ENCODE measurements around the gene CEP350. TPM values are rescaled to one million over a fixed set of nuclear protein-coding genes. Genes with fewer than 3 reads are reported as not detected.

Gene CEP350
- polyA plus RNA-seq, 1 of the 3 experiments (the other 2 are of a cell fraction) = 2.9 TPM

- Histone ChIP-seq H3K4me1 (ENCODE audit: control insufficient read depth in 1 of 2, insufficient read depth in 2 of 2, low read depth in 1 of 2, low read length in 1 of 2) (no peaks in the 10 kb centered on the region; a peak in 1 of 4 replicates), H3K4me2 (no peak overlapping the region), H3K9me2 (no peaks in the 10 kb centered on the region), H3K79me2 (ENCODE audit: insufficient read depth) (no peaks in the 10 kb centered on the region), H3F3A (replicated peaks; ENCODE audit: insufficient read depth) (peaks cover 11% of the 10 kb centered on the region), H3K4me3 (ENCODE audit: low read depth in 2 of 2, low read length in 1 of 2) (no peak overlapping the region), H3K27ac (ENCODE audit: low read depth in 2 of 2, low read length in 1 of 2) (no peak overlapping the region), H3K9me3 (no peaks in the 10 kb centered on the region), H4K20me1 (ENCODE audit: insufficient read depth) (no peaks in the 10 kb centered on the region), H2AFZ (ENCODE audit: low read depth) (no peak overlapping the region), H3K36me3 (replicated peaks in 1 of 2; ENCODE audit: control insufficient read depth in 1 of 2, insufficient read depth in 2 of 2, low read length in 1 of 2) (no peaks in the 10 kb centered on the region), H3K9ac (no peak overlapping the region), H3K27me3 (ENCODE audit: insufficient read depth) (no peaks in the 10 kb centered on the region)
- WGBS (ENCODE audit: low lambda C conversion rate) = 62% methylated on average over 2 of the region's 2 CpGs
- ChIA-PET POLR2A (no interaction called here), CTCF (interaction anchor here (1.3 kb wide), 1 partner anchor 13 kb away, joined by 4 read pairs; no protein-coding TSS in a partner anchor)
- no peak for TF ChIP-seq USF1 (IDR thresholded peaks at IDR 0.05; ENCODE audit: borderline replicate concordance, low read depth)
- no peak for TF ChIP-seq EZH2phosphoT487 (IDR thresholded peaks at IDR 0.05; ENCODE audit: borderline replicate concordance, low read depth)
- TF ChIP-seq RAD21 (IDR thresholded peaks at IDR 0.05; ENCODE audit: low read length) = no peak
- no peak for TF ChIP-seq JUND (IDR thresholded peaks at IDR 0.05)
- no peak for TF ChIP-seq NFIC (IDR thresholded peaks at IDR 0.05; ENCODE audit: borderline replicate concordance)
- no peak for TF ChIP-seq RFX5 (IDR thresholded peaks at IDR 0.05; ENCODE audit: low read length)
- TF ChIP-seq, protein P1, sequence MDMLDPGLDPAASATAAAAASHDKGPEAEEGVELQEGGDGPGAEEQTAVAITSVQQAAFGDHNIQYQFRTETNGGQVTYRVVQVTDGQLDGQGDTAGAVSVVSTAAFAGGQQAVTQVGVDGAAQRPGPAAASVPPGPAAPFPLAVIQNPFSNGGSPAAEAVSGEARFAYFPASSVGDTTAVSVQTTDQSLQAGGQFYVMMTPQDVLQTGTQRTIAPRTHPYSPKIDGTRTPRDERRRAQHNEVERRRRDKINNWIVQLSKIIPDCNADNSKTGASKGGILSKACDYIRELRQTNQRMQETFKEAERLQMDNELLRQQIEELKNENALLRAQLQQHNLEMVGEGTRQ (IDR thresholded peaks at IDR 0.05; ENCODE audit: borderline replicate concordance, low read depth, low read length) = no peak
- no peak for TF ChIP-seq FOXJ3 (CRISPR knock-in tag; IDR thresholded peaks at IDR 0.05)
- no peak for TF ChIP-seq TCF12 (IDR thresholded peaks at IDR 0.05)
- no peak for TF ChIP-seq SIN3A (IDR thresholded peaks at IDR 0.05; ENCODE audit: borderline replicate concordance, low read depth, low read length)
- no peak for TF ChIP-seq ELF1 (IDR thresholded peaks at IDR 0.05)
- no peak for TF ChIP-seq SMC3 (IDR thresholded peaks at IDR 0.05; ENCODE audit: low read depth, low read length)
- no peak for TF ChIP-seq MXI1 (IDR thresholded peaks at IDR 0.05; ENCODE audit: low read depth, low read length)
- no peak for TF ChIP-seq TAF1 (IDR thresholded peaks at IDR 0.05; ENCODE audit: borderline replicate concordance, low read depth, low read length)
- TF ChIP-seq EP300 (IDR thresholded peaks at IDR 0.05; ENCODE audit: borderline replicate concordance in 1 of 2, low read depth in 1 of 2, low read length in 1 of 2) = no peak
- no peak for TF ChIP-seq RXRA (IDR thresholded peaks at IDR 0.05; ENCODE audit: borderline replicate concordance, low read depth)
- no peak for TF ChIP-seq MEF2A (IDR thresholded peaks at IDR 0.05; ENCODE audit: borderline replicate concordance, low read depth)
- DNase-seq = no peak
These were observed 24.4 kb upstream of the CEP350 start for GRCh38 chr1:179929955-179930798.

DNA sequence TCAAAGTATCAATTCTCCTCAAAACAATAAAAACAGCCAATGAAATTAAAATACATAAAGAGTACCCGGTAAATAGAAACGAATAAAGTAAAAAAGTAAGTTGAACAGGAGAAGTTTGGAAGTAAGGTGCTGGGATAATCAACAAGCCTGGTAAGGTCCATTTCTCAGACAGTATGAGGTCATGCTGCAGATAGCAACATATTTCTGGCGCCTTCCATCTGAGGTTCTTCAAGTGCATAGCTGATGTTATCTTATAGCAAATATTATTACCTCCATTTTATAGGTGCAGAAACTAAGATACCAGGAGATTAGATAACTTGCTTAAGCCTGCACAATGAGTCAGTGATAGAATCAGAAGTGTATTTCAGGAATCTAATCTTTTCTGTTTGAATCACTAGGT lies 23.7 kb upstream of the CEP350 start:
- Histone ChIP-seq H3K9me2 (no peaks in the 10 kb centered on the region), H3K9ac (no peak overlapping the region), H3F3A (replicated peaks; ENCODE audit: insufficient read depth) (peaks cover 11% of the 10 kb centered on the region), H3K4me2 (no peak overlapping the region), H3K9me3 (no peaks in the 10 kb centered on the region), H3K4me1 (ENCODE audit: control insufficient read depth in 1 of 2, insufficient read depth in 2 of 2, low read depth in 1 of 2, low read length in 1 of 2) (no peaks in the 10 kb centered on the region; a peak in 1 of 4 replicates), H3K27ac (ENCODE audit: low read depth in 2 of 2, low read length in 1 of 2) (no peak overlapping the region), H3K27me3 (ENCODE audit: insufficient read depth) (no peaks in the 10 kb centered on the region), H4K20me1 (ENCODE audit: insufficient read depth) (no peaks in the 10 kb centered on the region), H3K4me3 (ENCODE audit: low read depth in 2 of 2, low read length in 1 of 2) (no peak overlapping the region), H3K36me3 (replicated peaks in 1 of 2; ENCODE audit: control insufficient read depth in 1 of 2, insufficient read depth in 2 of 2, low read length in 1 of 2) (no peaks in the 10 kb centered on the region), H3K79me2 (ENCODE audit: insufficient read depth) (no peaks in the 10 kb centered on the region), H2AFZ (ENCODE audit: low read depth) (no peak overlapping the region)
- ChIA-PET POLR2A (no interaction called here), CTCF (interaction anchor here (1.3 kb wide), 1 partner anchor 13 kb away, joined by 4 read pairs; no protein-coding TSS in a partner anchor)
- DNase-seq = no peak
- 65% methylated on average over 3 of the region's 3 CpGs for WGBS (ENCODE audit: low lambda C conversion rate)
- TF ChIP-seq YY1 (IDR thresholded peaks at IDR 0.05; ENCODE audit: low read depth) (no peak), EZH2phosphoT487 (IDR thresholded peaks at IDR 0.05; ENCODE audit: borderline replicate concordance, low read depth) (no peak), NRF1 (IDR thresholded peaks at IDR 0.05; ENCODE audit: low read depth, low read length) (no peak), GATA2 (CRISPR knock-in tag; IDR thresholded peaks at IDR 0.05) (no peak), TAF1 (IDR thresholded peaks at IDR 0.05; ENCODE audit: borderline replicate concordance, low read depth, low read length) (no peak), SIN3A (IDR thresholded peaks at IDR 0.05; ENCODE audit: borderline replicate concordance, low read depth, low read length) (no peak), RXRA (IDR thresholded peaks at IDR 0.05; ENCODE audit: borderline replicate concordance, low read depth) (no peak), RAD21 (IDR thresholded peaks at IDR 0.05; ENCODE audit: low read length) (no peak), TEAD4 (IDR thresholded peaks at IDR 0.05; ENCODE audit: borderline replicate concordance, insufficient read depth) (no peak), MXI1 (IDR thresholded peaks at IDR 0.05; ENCODE audit: low read depth, low read length) (no peak), GABPA (IDR thresholded peaks at IDR 0.05; ENCODE audit: low read depth) (no peak), FOXJ3 (CRISPR knock-in tag; IDR thresholded peaks at IDR 0.05) (no peak), SMC3 (IDR thresholded peaks at IDR 0.05; ENCODE audit: low read depth, low read length) (no peak)
- TF ChIP-seq, protein P1 (IDR thresholded peaks at IDR 0.05; ENCODE audit: borderline replicate concordance, low read depth, low read length) = no peak
- TF ChIP-seq, protein P2, sequence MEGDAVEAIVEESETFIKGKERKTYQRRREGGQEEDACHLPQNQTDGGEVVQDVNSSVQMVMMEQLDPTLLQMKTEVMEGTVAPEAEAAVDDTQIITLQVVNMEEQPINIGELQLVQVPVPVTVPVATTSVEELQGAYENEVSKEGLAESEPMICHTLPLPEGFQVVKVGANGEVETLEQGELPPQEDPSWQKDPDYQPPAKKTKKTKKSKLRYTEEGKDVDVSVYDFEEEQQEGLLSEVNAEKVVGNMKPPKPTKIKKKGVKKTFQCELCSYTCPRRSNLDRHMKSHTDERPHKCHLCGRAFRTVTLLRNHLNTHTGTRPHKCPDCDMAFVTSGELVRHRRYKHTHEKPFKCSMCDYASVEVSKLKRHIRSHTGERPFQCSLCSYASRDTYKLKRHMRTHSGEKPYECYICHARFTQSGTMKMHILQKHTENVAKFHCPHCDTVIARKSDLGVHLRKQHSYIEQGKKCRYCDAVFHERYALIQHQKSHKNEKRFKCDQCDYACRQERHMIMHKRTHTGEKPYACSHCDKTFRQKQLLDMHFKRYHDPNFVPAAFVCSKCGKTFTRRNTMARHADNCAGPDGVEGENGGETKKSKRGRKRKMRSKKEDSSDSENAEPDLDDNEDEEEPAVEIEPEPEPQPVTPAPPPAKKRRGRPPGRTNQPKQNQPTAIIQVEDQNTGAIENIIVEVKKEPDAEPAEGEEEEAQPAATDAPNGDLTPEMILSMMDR (IDR thresholded peaks at IDR 0.05) = no peak

All from SK-N-SH (cell line).